ENCODE results near the gene TMEM135. TPM values are rescaled to one million over a fixed set of nuclear protein-coding genes. Genes with fewer than 3 reads are reported as not detected.

The TMEM135 gene
- total and polyA plus RNA-seq, 2 donors from 2014 or later: 12.0 to 24.6 TPM

DNA sequence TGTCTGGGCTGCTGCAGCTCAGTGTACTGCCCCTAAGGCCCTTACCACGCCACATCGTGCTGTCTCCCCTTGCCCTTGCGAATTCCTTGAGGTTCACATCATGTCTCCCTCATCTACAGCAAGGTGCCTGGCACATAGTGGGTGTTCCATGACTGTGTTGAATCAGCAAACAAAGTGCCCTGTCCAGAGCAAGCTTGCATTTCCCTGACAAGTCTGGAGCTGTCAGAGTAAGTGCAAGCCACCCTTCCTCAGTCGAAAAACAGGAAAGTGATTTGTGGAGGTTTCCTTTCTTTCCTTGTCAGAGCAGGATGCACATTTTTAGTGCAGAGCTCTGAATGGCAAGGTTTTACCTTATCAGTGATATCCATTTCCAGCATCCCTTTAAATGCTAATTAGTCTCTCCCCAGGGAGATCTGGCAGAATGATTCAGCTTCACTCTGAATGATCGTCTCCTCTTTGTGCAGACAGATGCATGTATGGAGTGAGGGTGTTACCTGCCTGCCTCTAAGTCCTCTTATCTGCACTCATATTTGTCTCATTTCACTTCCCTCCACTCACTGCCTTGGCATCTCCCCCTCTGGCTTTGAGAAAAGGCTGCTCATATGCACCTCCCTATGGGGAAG lies 331.2 kb downstream of the TMEM135 start:
- no peak for TF ChIP-seq CTCF (IDR thresholded peaks at IDR 0.05; ENCODE audit: borderline replicate concordance, extremely low read depth, insufficient read depth)
- H3K9ac ChIP-seq (ENCODE audit: low read length in 3 of 3): no peak overlapping the region
- no peaks in the 10 kb centered on the region for H3K4me1 ChIP-seq (ENCODE audit: control insufficient read depth in 2 of 3, insufficient read depth in 2 of 3, low read depth in 1 of 3, low read length in 3 of 3)
- H3K27me3 ChIP-seq (ENCODE audit: control insufficient read depth, insufficient read depth, low read length): no peaks in the 10 kb centered on the region
- no peaks in the 10 kb centered on the region for H3K36me3 ChIP-seq (ENCODE audit: control insufficient read depth in 2 of 3, insufficient read depth in 3 of 3, low read length in 3 of 3)
- FAIRE-seq (no peak), DNase-seq (peak in 1 of 5 donors; percentile 51)
- intact Hi-C loops (cut with DNase I): no loop called here
- no peak overlapping the region for H3K4me3 ChIP-seq (ENCODE audit: low read length in 3 of 3)
- H3K9me3 ChIP-seq (ENCODE audit: control insufficient read depth in 2 of 3, insufficient read depth in 1 of 3, low read length in 3 of 3): no peaks in the 10 kb centered on the region
- no peak overlapping the region for H3K27ac ChIP-seq (ENCODE audit: low read depth in 2 of 2, low read length in 2 of 2)

GRCh38 chr11:87369888-87370287 lies 332.2 kb downstream of the TMEM135 start:
- H3K27me3 ChIP-seq (ENCODE audit: control insufficient read depth, insufficient read depth, low read length): no peaks in the 10 kb centered on the region

GRCh38 chr11:87372065-87372464 lies 334.3 kb downstream of the TMEM135 start:
- H3K36me3 ChIP-seq (ENCODE audit: control insufficient read depth in 2 of 3, insufficient read depth in 3 of 3, low read length in 3 of 3): no peaks in the 10 kb centered on the region
- H3K9me3 ChIP-seq (ENCODE audit: control insufficient read depth in 2 of 3, insufficient read depth in 1 of 3, low read length in 3 of 3): no peaks in the 10 kb centered on the region
- H3K27ac ChIP-seq (ENCODE audit: low read depth in 2 of 2, low read length in 2 of 2): no peak overlapping the region
- no peak overlapping the region for H3K4me3 ChIP-seq (ENCODE audit: low read length in 3 of 3)
- H3K4me1 ChIP-seq (ENCODE audit: control insufficient read depth in 2 of 3, insufficient read depth in 2 of 3, low read depth in 1 of 3, low read length in 3 of 3): no peaks in the 10 kb centered on the region
- no peaks in the 10 kb centered on the region for H3K27me3 ChIP-seq (ENCODE audit: control insufficient read depth, insufficient read depth, low read length)
- H3K9ac ChIP-seq (ENCODE audit: low read length in 3 of 3): no peak overlapping the region
- FAIRE-seq: no peak
- DNase-seq: no peak
- TF ChIP-seq CTCF (IDR thresholded peaks at IDR 0.05; ENCODE audit: borderline replicate concordance, extremely low read depth, insufficient read depth): no peak
- intact Hi-C loops (cut with DNase I): no loop called here

More at GRCh38 chr11:87369888-87370287, 332.2 kb downstream of the TMEM135 start:
- H3K4me1 ChIP-seq (ENCODE audit: control insufficient read depth in 2 of 3, insufficient read depth in 2 of 3, low read depth in 1 of 3, low read length in 3 of 3): no peaks in the 10 kb centered on the region
- DNase-seq: peak in 1 of 5 donors; percentile 34
- H3K36me3 ChIP-seq (ENCODE audit: control insufficient read depth in 2 of 3, insufficient read depth in 3 of 3, low read length in 3 of 3): no peaks in the 10 kb centered on the region
- H3K9me3 ChIP-seq (ENCODE audit: control insufficient read depth in 2 of 3, insufficient read depth in 1 of 3, low read length in 3 of 3): no peaks in the 10 kb centered on the region
- no peak overlapping the region for H3K4me3 ChIP-seq (ENCODE audit: low read length in 3 of 3)
- intact Hi-C loops (cut with DNase I): no loop called here
- no peak for FAIRE-seq
- TF ChIP-seq CTCF (IDR thresholded peaks at IDR 0.05; ENCODE audit: borderline replicate concordance, extremely low read depth, insufficient read depth): no peak
- H3K9ac ChIP-seq (ENCODE audit: low read length in 3 of 3): no peak overlapping the region
- H3K27ac ChIP-seq (ENCODE audit: low read depth in 2 of 2, low read length in 2 of 2): no peak overlapping the region

Other genes starting within 250 kb of the TMEM135 start
- gene PRSS23, start 237.4 kb upstream of the TMEM135 start, total RNA-seq: 54.6 TPM
- gene PRSS23, start 237.4 kb upstream of the TMEM135 start, polyA plus RNA-seq (ENCODE audit: insufficient read depth, low read depth, low replicate concordance): 53.4 TPM
- gene FZD4, start 82.5 kb upstream of the TMEM135 start, total RNA-seq: 41.4 TPM
- 21.4 TPM for gene FZD4, start 82.5 kb upstream of the TMEM135 start, polyA plus RNA-seq (ENCODE audit: insufficient read depth, low read depth, low replicate concordance)

Measured in kidney (tissue), 14 donors.